Endothelial cell of umbilical vein (primary cell): ENCODE data around the gene PLEKHH1. TPM values are rescaled to one million over a fixed set of nuclear protein-coding genes. Genes with fewer than 3 reads are reported as not detected.

Experiments used
- BruUV-seq: library from RNA; stranded (reverse); fragments of 400-500 nt; replicated peaks from 2 replicates; lab custom pipeline; 2021; lab: Mats Ljungman, UMichigan
- CTCF ChIA-PET: fragments of 300-600, 350-600 bp; sonication (Branson Sonifier 250); formaldehyde crosslinking; loops from one replicate; lab custom pipeline; 2021; ENCODE audit warnings: antibody characterized with exemption, inconsistent platforms; lab: Charles Lee
- POLR2A ChIA-PET: fragments of 300-600, 350-600 bp; sonication (Branson Sonifier 250); formaldehyde crosslinking; loops from one replicate; lab custom pipeline; 2021; ENCODE audit warnings: antibody characterized with exemption, inconsistent platforms; lab: Charles Lee
- DNase-seq: peaks from one replicate; pipeline ENCODE4 v3.0.0-alpha.2; 2011; ENCODE audit warnings: low read depth, low spot score
- FAIRE-seq: peaks from 2 replicates; lab custom pipeline; 2011; peaks lifted over from hg19 to GRCh38; lab: Jason Lieb, UNC
- H2AFZ ChIP-seq: 2 replicates; pipeline ENCODE4 v1.6.0; 2012; ENCODE audit warnings: low read depth, low read length, control low read depth, inconsistent platforms
- H3K27ac ChIP-seq: 2 replicates; pipeline ENCODE4 v1.5.1; 2011; ENCODE audit warnings: low read depth, mild to moderate bottlenecking, control low read depth, low read length, moderate library complexity; ENCODE audit not compliant: insufficient read depth
- H3K27me3 ChIP-seq, 2 experiments: 2 replicates each; pipeline versions ENCODE4 v1.6.0 to v1.6.1; 2011; ENCODE audit warnings: low read length in 2 of 2, mixed read lengths in 1 of 2; ENCODE audit not compliant: control insufficient read depth in 2 of 2, insufficient read depth in 2 of 2
- H3K36me3 ChIP-seq, 2 experiments: 2 replicates in 1 of 2; 3 replicates in 1 of 2; pipeline ENCODE4 v1.5.1; 2011; ENCODE audit warnings: low read length in 2 of 2, mild to moderate bottlenecking in 1 of 2, moderate library complexity in 1 of 2; ENCODE audit not compliant: control insufficient read depth in 2 of 2, insufficient read depth in 2 of 2; ENCODE audit errors: extremely low read depth in 1 of 2
- H3K4me1 ChIP-seq: 3 replicates; pipeline ENCODE4 v1.5.1; 2011; ENCODE audit warnings: mild to moderate bottlenecking, low read length; ENCODE audit not compliant: control insufficient read depth, insufficient read depth; ENCODE audit errors: extremely low read depth
- H3K4me2 ChIP-seq: 2 replicates; pipeline ENCODE4 v1.6.1; 2011; ENCODE audit warnings: low read length, control low read depth, mixed read lengths; ENCODE audit not compliant: insufficient read depth
- H3K4me3 ChIP-seq, 3 experiments: fragments of 200-600 bp in 1 of 3; sonication (generic), shearing (Covaris generic) in 1 of 3; replicated peaks in 1 of 3; 2 replicates each; pipeline ENCODE4 v1.5.1; 2011 to 2016; ENCODE audit warnings: control low read depth in 3 of 3, low read length in 3 of 3, mild to moderate bottlenecking in 2 of 3, inconsistent platforms in 1 of 3, low read depth in 1 of 3, moderate library complexity in 1 of 3; ENCODE audit not compliant: insufficient read depth in 1 of 3
- H3K79me2 ChIP-seq: 2 replicates; pipeline ENCODE4 v1.6.0; 2012; ENCODE audit warnings: low read length, inconsistent platforms; ENCODE audit not compliant: control insufficient read depth, insufficient read depth
- H3K9ac ChIP-seq: replicated peaks from 2 replicates; pipeline ENCODE3; 2011; ENCODE audit warnings: low read length, control low read depth; ENCODE audit not compliant: insufficient read depth; ENCODE audit errors: extremely low read depth
- H3K9me1 ChIP-seq: replicated peaks from 3 replicates; pipeline ENCODE4 v1.6.0; 2011; ENCODE audit warnings: mild to moderate bottlenecking, low read length; ENCODE audit not compliant: control insufficient read depth, insufficient read depth; ENCODE audit errors: extremely low read depth
- H3K9me3 ChIP-seq: replicated peaks from 2 replicates; pipeline ENCODE4 v1.5.1; 2012; ENCODE audit warnings: low read length, inconsistent platforms; ENCODE audit not compliant: control insufficient read depth, insufficient read depth
- H4K20me1 ChIP-seq: replicated peaks from 2 replicates; pipeline ENCODE3; 2011; ENCODE audit warnings: mild to moderate bottlenecking, low read length; ENCODE audit not compliant: control insufficient read depth, insufficient read depth; ENCODE audit errors: extremely low read depth
- CTCF ChIP-seq, 2 donors: IDR thresholded peaks; 1 replicate in 1 of 2; 2 replicates in 1 of 2; pipeline ENCODE4 v1.5.1; 2011; ENCODE audit warnings: low read length in 2 of 2, mild to moderate bottlenecking in 2 of 2, moderate library complexity in 2 of 2, control low read depth in 1 of 2, inconsistent platforms in 1 of 2, low read depth in 1 of 2; ENCODE audit not compliant: insufficient read depth in 1 of 2; ENCODE audit errors: extremely low read depth in 1 of 2
- EZH2 ChIP-seq: IDR thresholded peaks from 2 replicates; pipeline ENCODE4 v1.6.1; 2012; ENCODE audit warnings: borderline replicate concordance, low read depth, mild to moderate bottlenecking, moderate library complexity, low read length, inconsistent platforms; ENCODE audit not compliant: severe bottlenecking
- FOS ChIP-seq: IDR thresholded peaks from 2 replicates; pipeline ENCODE4 v1.6.1; 2011; ENCODE audit warnings: mild to moderate bottlenecking, low read length, moderate library complexity, borderline replicate concordance; ENCODE audit not compliant: insufficient read depth
- GATA2 ChIP-seq: IDR thresholded peaks from 2 replicates; pipeline ENCODE4 v1.7.0; 2011; ENCODE audit warnings: low read depth, mild to moderate bottlenecking, moderate library complexity, mixed read lengths, low read length; ENCODE audit not compliant: insufficient read length, insufficient read depth
- JUN ChIP-seq: IDR thresholded peaks from 2 replicates; pipeline ENCODE4 v1.6.1; 2011; ENCODE audit warnings: borderline replicate concordance, low read depth; ENCODE audit not compliant: insufficient read length, insufficient read depth
- MAX ChIP-seq: IDR thresholded peaks from 2 replicates; pipeline ENCODE4 v1.6.1; 2011; ENCODE audit not compliant: insufficient read depth, insufficient read length
- MYC ChIP-seq: IDR thresholded peaks from one replicate; pipeline ENCODE4 v1.6.1; 2011; ENCODE audit warnings: mild to moderate bottlenecking, low read depth, low read length
- POLR2A ChIP-seq: IDR thresholded peaks from 2 replicates; pipeline ENCODE4 v1.6.1; 2012; ENCODE audit warnings: low read depth, mild to moderate bottlenecking, control low read depth, low read length
- POLR2AphosphoS5 ChIP-seq: IDR thresholded peaks from 2 replicates; pipeline ENCODE4 v1.6.1; 2012; ENCODE audit warnings: low read depth, mild to moderate bottlenecking, control low read depth, low read length, moderate library complexity; ENCODE audit not compliant: insufficient read depth
- dilution Hi-C: fragments of 300-500 bp; cut with MboI; formaldehyde crosslinking; loops from one replicate; pipeline ENCODE4 v1.15.0; 2019; ENCODE audit warnings: low sequenced_read_pairs; ENCODE audit not compliant: extremely low pct_ligation_motif_present
- intact Hi-C: fragments of 100-400 bp; cut with micrococcal nuclease; formaldehyde crosslinking; loops from one replicate; pipeline ENCODE4 v1.10.0; 2022
- polyA plus RNA-seq, 4 experiments: library from polyadenylated mRNA; depleted of rRNA in 3 of 4; stranded (reverse) in 3 of 4; unstranded in 1 of 4; fragments of >200 nt; gene quantifications; 2 replicates each; pipeline versions ENCODE4 v1.2.1 to v1.2.3, GENCODE V29; 2011 to 2012; ENCODE audit warnings: missing spikeins in 1 of 4
- total RNA-seq: library from RNA; stranded (reverse); gene quantifications from 2 replicates; pipeline ENCODE4 v1.2.3, GENCODE V29; 2021

The PLEKHH1 gene
- total and polyA plus RNA-seq, 2 donors (not counting 3 experiments of a cell fraction or from before 2014, with no cell fraction given) = 0.17 to 0.71 TPM

- CTCF ChIA-PET = interaction anchor here (0.7 to 6.9 kb wide), 7 partner anchors 9 to 95 kb away, joined by 3 to 60 read pairs (median 6); partner anchors contain the start of gene PIGH
- no peaks in the 10 kb centered on the region for H3K9me1 ChIP-seq
- no peak overlapping the region for H3K4me3 ChIP-seq
- H3K36me3 ChIP-seq = no peaks in the 10 kb centered on the region
- no peaks in the 10 kb centered on the region for H4K20me1 ChIP-seq
- no peak overlapping the region for H3K27ac ChIP-seq
- intact Hi-C loops (no loop called here), dilution Hi-C loops (no loop called here)
- H3K9ac ChIP-seq = no peak overlapping the region
- POLR2A ChIA-PET = no interaction called here
- H3K79me2 ChIP-seq = no peaks in the 10 kb centered on the region
- no peak overlapping the region for H2AFZ ChIP-seq
- TF ChIP-seq POLR2A = no peak
- no peaks in the 10 kb centered on the region for H3K4me1 ChIP-seq
- FAIRE-seq (no peak), DNase-seq (no peak)
- BruUV-seq = no TSS peak
- H3K9me3 ChIP-seq = no peaks in the 10 kb centered on the region
- no peak overlapping the region for H3K4me2 ChIP-seq
- peaks cover 8 to 21% of the 10 kb centered on the region in 2 experiments for H3K27me3 ChIP-seq
Observed at GRCh38 chr14:67609642-67610310, 76.7 kb downstream of the PLEKHH1 start.

GRCh38 chr14:67610491-67610890 is 77.4 kb downstream of the PLEKHH1 start:
- Histone ChIP-seq H2AFZ (no peak overlapping the region), H3K9ac (no peak overlapping the region), H3K36me3 (no peaks in the 10 kb centered on the region), H3K4me2 (no peak overlapping the region), H3K79me2 (no peaks in the 10 kb centered on the region), H3K27ac (no peak overlapping the region), H3K4me3 (no peak overlapping the region), H3K9me3 (no peaks in the 10 kb centered on the region), H3K9me1 (no peaks in the 10 kb centered on the region), H4K20me1 (no peaks in the 10 kb centered on the region), H3K27me3 (peaks cover 8 to 19% of the 10 kb centered on the region in 2 experiments), H3K4me1 (no peaks in the 10 kb centered on the region)
- no peak for DNase-seq
- intact Hi-C loops (no loop called here), dilution Hi-C loops (no loop called here)
- BruUV-seq = no TSS peak
- no peak for FAIRE-seq
- ChIA-PET CTCF (interaction anchor here (0.7 to 6.9 kb wide), 5 partner anchors 10 to 94 kb away, joined by 3 to 60 read pairs (median 6); partner anchors contain the start of gene PIGH), POLR2A (no interaction called here)
- TF ChIP-seq FOS (no peak), POLR2A (no peak), MYC (no peak), GATA2 (no peak), CTCF (IDR thresholded peaks at IDR 0.05; ENCODE audit: extremely low read depth in 1 of 2, insufficient read depth in 1 of 2, low read depth in 1 of 2, low read length in 2 of 2) (no peak), JUN (no peak), POLR2AphosphoS5 (no peak), EZH2 (no peak), MAX (no peak)
